Glomerular visceral epithelial cell (primary cell): ENCODE data around the gene PAGR1.
"Not testable (repeated sequence)": the region's sequence is repeated elsewhere in the genome, so short reads cannot be mapped to it uniquely, and the experiment has no call there.

Experiments
- DNase-seq: peaks from one replicate; pipeline ENCODE4 v3.0.0-alpha.2; 2016; ENCODE audit errors: extremely low spot score

Gene PAGR1

GRCh38 chr16:29791845-29792807 is 23.8 kb upstream of the PAGR1 start:
- DNase-seq: no peak

- not testable (repeated sequence) for DNase-seq
These were observed 22.8 kb upstream of the PAGR1 start for GRCh38 chr16:29793153-29793552.

- no peak for DNase-seq
These were observed 21.7 kb upstream of the PAGR1 start for GRCh38 chr16:29794231-29794710.

- DNase-seq: no peak
These were observed 13.5 kb upstream of the PAGR1 start for GRCh38 chr16:29802416-29802935.

- no peak for DNase-seq
These were observed 11.9 kb upstream of the PAGR1 start for GRCh38 chr16:29804020-29804419.

GRCh38 chr16:29804455-29805231 is 11.3 kb upstream of the PAGR1 start:
- no peak for DNase-seq

GRCh38 chr16:29805232-29806098 is 10.5 kb upstream of the PAGR1 start:
- DNase-seq: peak; percentile 96

- DNase-seq: no peak
These were observed 9.8 kb upstream of the PAGR1 start, which contains the start of gene MAZ for GRCh38 chr16:29806099-29806579. Gene MAZ (plus strand): TSS chr16:29806529. CDS start chr16:29806702, 173 bp downstream.

- peak; percentile 82 for DNase-seq
These were observed 9.1 kb upstream of the PAGR1 start for GRCh38 chr16:29806641-29807425.

- peak; percentile 86 for DNase-seq
These were observed 8.3 kb upstream of the PAGR1 start for GRCh38 chr16:29807426-29808218.

GRCh38 chr16:29808219-29808900 is 7.6 kb upstream of the PAGR1 start:
- no peak for DNase-seq

- no peak for DNase-seq
These were observed 6.8 kb upstream of the PAGR1 start for GRCh38 chr16:29809031-29809747.

GRCh38 chr16:29809850-29810698 is 5.9 kb upstream of the PAGR1 start:
- DNase-seq: no peak

- DNase-seq: no peak
These were observed 5.2 kb upstream of the PAGR1 start for GRCh38 chr16:29810699-29811169.

- DNase-seq: peak; percentile 97
These were observed 4.6 kb upstream of the PAGR1 start for GRCh38 chr16:29811170-29811895.

GRCh38 chr16:29811896-29812665 is 3.9 kb upstream of the PAGR1 start, which contains the start of gene PRRT2:
Gene PRRT2 (plus strand): TSS chr16:29812193. CDS start chr16:29813055, 862 bp downstream.
- peak; percentile 63 for DNase-seq
